MM.1S (cell line): Measurements from ENCODE around the gene CDH4.

Experiments
- DNase-seq: peaks from one replicate; pipeline ENCODE4 v3.0.0-alpha.2; 2015
- H2AFZ ChIP-seq: fragments of 300-600 bp; sonication (generic); 2 replicates; pipeline ENCODE4 v1.6.0; 2016; ENCODE audit warnings: antibody characterized with exemption, low read length
- H3F3A ChIP-seq: fragments of 300-600 bp; sonication (generic); 2 replicates; pipeline ENCODE4 v1.6.1; 2016; ENCODE audit warnings: mild to moderate bottlenecking, antibody characterized with exemption, low read length, moderate library complexity, mixed read lengths; ENCODE audit not compliant: insufficient read depth
- H3K27ac ChIP-seq: fragments of 300-600 bp; sonication (generic); 2 replicates; pipeline ENCODE4 v1.5.1; 2016; ENCODE audit warnings: mild to moderate bottlenecking, low read length
- H3K27me3 ChIP-seq: fragments of 300-600 bp; sonication (generic); replicated peaks from 2 replicates; pipeline ENCODE4 v1.6.0; 2016; ENCODE audit warnings: low read length; ENCODE audit not compliant: insufficient read depth
- H3K36me3 ChIP-seq: fragments of 300-600 bp; sonication (generic); replicated peaks from 2 replicates; pipeline ENCODE4 v1.6.1; 2016; ENCODE audit warnings: mild to moderate bottlenecking, low read length, mixed read lengths; ENCODE audit not compliant: insufficient read depth
- H3K4me1 ChIP-seq: fragments of 300-600 bp; sonication (generic); 2 replicates; pipeline ENCODE4 v1.6.1; 2016; ENCODE audit warnings: low read length, mixed read lengths
- H3K4me2 ChIP-seq: fragments of 300-600 bp; sonication (generic); 2 replicates; pipeline ENCODE4 v1.6.0; 2016; ENCODE audit warnings: low read depth, low read length
- H3K4me3 ChIP-seq: fragments of 300-600 bp; sonication (generic); 2 replicates; pipeline ENCODE4 v1.5.1; 2016; ENCODE audit warnings: low read length, mixed read lengths
- H3K79me2 ChIP-seq: fragments of 300-600 bp; sonication (generic); 2 replicates; pipeline ENCODE4 v1.6.1; 2016; ENCODE audit warnings: mixed run types, low read length, mixed read lengths
- H3K9ac ChIP-seq: fragments of 300-600 bp; sonication (generic); 2 replicates; pipeline ENCODE4 v1.6.1; 2016; ENCODE audit warnings: low read length, mixed read lengths
- H3K9me2 ChIP-seq: fragments of 300-600 bp; sonication (generic); replicated peaks from 2 replicates; pipeline ENCODE4 v1.6.1; 2016; ENCODE audit warnings: mild to moderate bottlenecking, low read length, mixed read lengths; ENCODE audit not compliant: insufficient read depth
- H3K9me3 ChIP-seq: fragments of 300-600 bp; sonication (generic); replicated peaks from 2 replicates; pipeline ENCODE4 v1.6.1; 2016; ENCODE audit warnings: mild to moderate bottlenecking, low read length, mixed read lengths; ENCODE audit not compliant: insufficient read depth
- H4K20me1 ChIP-seq: fragments of 300-600 bp; sonication (generic); 2 replicates; pipeline ENCODE4 v1.6.1; 2016; ENCODE audit warnings: mild to moderate bottlenecking, low read length, moderate library complexity, mixed read lengths; ENCODE audit not compliant: insufficient read depth
- CTCF ChIP-seq: fragments of 300-600 bp; sonication (generic); IDR thresholded peaks from 2 replicates; pipeline ENCODE4 v1.5.1; 2016; ENCODE audit warnings: antibody characterized with exemption, low read length, mixed read lengths
- EZH2 ChIP-seq: fragments of 300-600 bp; sonication (generic); optimal IDR thresholded peaks from 2 replicates; pipeline ENCODE3; 2017; ENCODE audit warnings: low read depth, mild to moderate bottlenecking, antibody characterized with exemption, low read length, mixed read lengths
- EZH2phosphoT487 ChIP-seq: fragments of 300-600 bp; sonication (generic); IDR thresholded peaks from 2 replicates; pipeline ENCODE4 v1.6.1; 2018; ENCODE audit warnings: antibody characterized with exemption, low read length

The CDH4 gene

GRCh38 chr20:61779176-61779965 lies 527.3 kb downstream of the CDH4 start:
- Histone ChIP-seq H4K20me1 (no peaks in the 10 kb centered on the region), H3K9me2 (no peaks in the 10 kb centered on the region), H2AFZ (no peak overlapping the region), H3K9me3 (no peaks in the 10 kb centered on the region), H3F3A (no peaks in the 10 kb centered on the region), H3K4me2 (no peak overlapping the region), H3K27ac (no peak overlapping the region), H3K79me2 (no peaks in the 10 kb centered on the region), H3K4me1 (no peaks in the 10 kb centered on the region), H3K27me3 (peaks cover 77% of the 10 kb centered on the region), H3K36me3 (no peaks in the 10 kb centered on the region), H3K4me3 (no peak overlapping the region), H3K9ac (no peak overlapping the region)
- no peak for DNase-seq
- TF ChIP-seq EZH2 (no peak), EZH2phosphoT487 (no peak), CTCF (no peak)

- H3K79me2 ChIP-seq = no peaks in the 10 kb centered on the region
- H3K36me3 ChIP-seq = no peaks in the 10 kb centered on the region
- no peak for DNase-seq
- no peaks in the 10 kb centered on the region for H3K9me3 ChIP-seq
- peaks cover 79% of the 10 kb centered on the region for H3K27me3 ChIP-seq
- no peaks in the 10 kb centered on the region for H3F3A ChIP-seq
- no peak overlapping the region for H3K27ac ChIP-seq
- no peak overlapping the region for H2AFZ ChIP-seq
- no peaks in the 10 kb centered on the region for H3K9me2 ChIP-seq
- no peaks in the 10 kb centered on the region for H3K4me1 ChIP-seq
- no peak overlapping the region for H3K4me3 ChIP-seq
- no peaks in the 10 kb centered on the region for H4K20me1 ChIP-seq
- TF ChIP-seq EZH2 = no peak
- no peak for TF ChIP-seq CTCF
- no peak for TF ChIP-seq EZH2phosphoT487
- no peak overlapping the region for H3K9ac ChIP-seq
- no peak overlapping the region for H3K4me2 ChIP-seq
These were observed 528.0 kb downstream of the CDH4 start for GRCh38 chr20:61780066-61780465.

GRCh38 chr20:61784801-61785566 lies 532.9 kb downstream of the CDH4 start:
- no peaks in the 10 kb centered on the region for H3K9me2 ChIP-seq
- no peak overlapping the region for H3K4me3 ChIP-seq
- no peak overlapping the region for H2AFZ ChIP-seq
- H3K9ac ChIP-seq = no peak overlapping the region
- no peaks in the 10 kb centered on the region for H3F3A ChIP-seq
- DNase-seq = no peak
- H3K27me3 ChIP-seq = peaks cover 86% of the 10 kb centered on the region
- no peaks in the 10 kb centered on the region for H3K9me3 ChIP-seq
- TF ChIP-seq EZH2 = no peak
- TF ChIP-seq CTCF = no peak
- no peak for TF ChIP-seq EZH2phosphoT487
- H3K4me2 ChIP-seq = no peak overlapping the region
- no peaks in the 10 kb centered on the region for H4K20me1 ChIP-seq
- no peak overlapping the region for H3K27ac ChIP-seq
- H3K36me3 ChIP-seq = no peaks in the 10 kb centered on the region
- no peaks in the 10 kb centered on the region for H3K4me1 ChIP-seq
- no peaks in the 10 kb centered on the region for H3K79me2 ChIP-seq
